ENCODE measurements around the gene TBC1D13. TPM values are rescaled to one million over a fixed set of nuclear protein-coding genes. Genes with fewer than 3 reads are reported as not detected.
"Not testable (repeated sequence)": the region's sequence is repeated elsewhere in the genome, so short reads cannot be mapped to it uniquely, and the experiment has no call there.

Gene TBC1D13
- total and polyA plus RNA-seq, 2 of the 13 experiments (the other 11 are each of a cell fraction or from before 2014, with no cell fraction given): 17.9 to 19.7 TPM

DNA sequence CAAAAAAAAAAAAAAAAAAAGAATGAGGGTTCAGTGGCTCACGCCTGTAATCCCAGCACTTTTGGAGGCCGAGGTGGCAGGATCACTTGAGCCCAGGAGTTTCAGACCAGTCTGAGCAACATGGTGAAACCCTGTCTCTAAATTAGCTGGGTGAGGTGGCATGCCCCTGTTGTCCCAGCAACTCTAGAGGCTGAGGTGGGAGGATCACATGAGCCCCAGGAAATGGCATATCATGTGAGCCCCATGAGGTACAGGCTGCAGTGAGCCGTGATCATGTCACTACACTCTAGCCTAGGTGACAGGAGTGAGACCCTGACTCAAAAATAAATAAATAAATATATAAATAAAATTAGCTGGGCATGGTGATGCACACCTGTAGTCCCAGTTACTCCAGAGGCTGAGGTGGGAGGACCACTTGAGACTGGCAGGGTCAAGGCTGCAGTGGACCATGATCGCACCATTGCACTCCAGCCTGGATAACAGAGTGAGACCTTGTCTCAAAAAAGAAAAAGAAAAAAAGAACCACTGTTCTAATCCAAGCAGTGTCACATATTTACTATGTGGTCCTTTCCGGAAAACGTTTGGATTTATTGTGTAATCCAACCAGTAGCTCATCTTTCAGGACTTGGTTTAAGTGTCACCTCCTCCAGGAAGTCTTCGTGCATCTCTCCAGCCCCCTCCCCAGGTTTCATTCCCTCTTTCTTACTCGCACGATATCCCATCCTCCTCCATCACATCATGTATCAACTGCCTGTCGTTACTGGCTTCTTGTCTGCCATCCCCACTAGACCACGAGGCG lies 54.8 kb downstream of the TBC1D13 start (continued):
- TF ChIP-seq IRF2 (CRISPR knock-in tag; IDR thresholded peaks at IDR 0.05) (no peak), ZFP36 (IDR thresholded peaks at IDR 0.05; ENCODE audit: borderline replicate concordance, low read depth, low read length, partially characterized antibody) (peak; percentile 56)

DNA sequence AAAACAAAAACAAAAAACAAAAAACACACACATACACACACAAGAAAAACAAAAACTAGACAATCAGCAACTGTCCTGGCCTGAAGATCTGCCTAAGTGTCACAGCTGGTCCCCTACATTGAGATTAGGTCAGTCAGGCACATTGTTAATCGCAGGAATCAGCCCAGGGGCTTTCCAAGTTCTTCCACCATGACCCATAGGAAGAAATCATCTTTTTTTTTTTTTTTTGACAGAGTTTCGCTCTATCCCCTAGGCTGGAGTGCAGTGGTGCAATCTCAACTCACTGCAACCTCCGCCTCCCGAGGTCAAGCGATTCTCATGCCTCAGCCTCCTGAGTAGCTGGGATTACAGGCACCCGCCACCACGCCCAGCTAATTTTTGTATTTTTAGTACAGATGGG lies 56.1 kb downstream of the TBC1D13 start:
- intact Hi-C loops (cut with micrococcal nuclease; ENCODE audit: unreplicated experiment); H3K9me3 ChIP-seq (ENCODE audit: low read length); H3K27me3 ChIP-seq (ENCODE audit: control insufficient read depth in 1 of 2, insufficient read depth in 2 of 2, low read length in 2 of 2); H3K9ac ChIP-seq (ENCODE audit: insufficient read depth, low read depth, low read length); FAIRE-seq; in situ Hi-C loops (cut with HindIII; ENCODE audit: extremely low pct_ligation_motif_present, low pct_unique_long_range_greater_than_20kb); DNase-seq (ENCODE audit: low spot score); H3K27ac ChIP-seq (ENCODE audit: extremely low read length, insufficient read depth, low read length); H2AFZ ChIP-seq (ENCODE audit: low read length); CTCF ChIA-PET (ENCODE audit: low intra/inter-chr PET ratio, low total read pairs); H3K4me2 ChIP-seq (ENCODE audit: low read depth, low read length); ATAC-seq; H3K4me3 ChIP-seq (replicated peaks in 1 of 3; ENCODE audit: insufficient read depth in 1 of 3, low read depth in 2 of 3, low read length in 3 of 3); BruUV-seq (replicated peaks): not testable (repeated sequence)
- Histone ChIP-seq H4K20me1 (ENCODE audit: insufficient read depth, low read length) (peaks cover 10% of the 10 kb centered on the region; the same call in 1 of the 2 replicates), H3K79me2 (ENCODE audit: insufficient read depth, low read length) (peaks cover 14% of the 10 kb centered on the region), H3K36me3 (replicated peaks in 1 of 2; ENCODE audit: control insufficient read depth in 1 of 2, insufficient read depth in 2 of 2, low read length in 2 of 2) (peaks cover 2 to 13% of the 10 kb centered on the region in 2 experiments), H3K4me1 (ENCODE audit: insufficient read depth, low read length) (peaks cover 81% of the 10 kb centered on the region)
- WGBS (ENCODE audit: low lambda C conversion rate): 98% methylated on average over 7 of the region's 7 CpGs
- POLR2A ChIA-PET: interaction anchor here (1.6 kb wide), 1 partner anchor 14 kb away, joined by 5 read pairs; the partner anchor contains the start of gene SPOUT1

DNA sequence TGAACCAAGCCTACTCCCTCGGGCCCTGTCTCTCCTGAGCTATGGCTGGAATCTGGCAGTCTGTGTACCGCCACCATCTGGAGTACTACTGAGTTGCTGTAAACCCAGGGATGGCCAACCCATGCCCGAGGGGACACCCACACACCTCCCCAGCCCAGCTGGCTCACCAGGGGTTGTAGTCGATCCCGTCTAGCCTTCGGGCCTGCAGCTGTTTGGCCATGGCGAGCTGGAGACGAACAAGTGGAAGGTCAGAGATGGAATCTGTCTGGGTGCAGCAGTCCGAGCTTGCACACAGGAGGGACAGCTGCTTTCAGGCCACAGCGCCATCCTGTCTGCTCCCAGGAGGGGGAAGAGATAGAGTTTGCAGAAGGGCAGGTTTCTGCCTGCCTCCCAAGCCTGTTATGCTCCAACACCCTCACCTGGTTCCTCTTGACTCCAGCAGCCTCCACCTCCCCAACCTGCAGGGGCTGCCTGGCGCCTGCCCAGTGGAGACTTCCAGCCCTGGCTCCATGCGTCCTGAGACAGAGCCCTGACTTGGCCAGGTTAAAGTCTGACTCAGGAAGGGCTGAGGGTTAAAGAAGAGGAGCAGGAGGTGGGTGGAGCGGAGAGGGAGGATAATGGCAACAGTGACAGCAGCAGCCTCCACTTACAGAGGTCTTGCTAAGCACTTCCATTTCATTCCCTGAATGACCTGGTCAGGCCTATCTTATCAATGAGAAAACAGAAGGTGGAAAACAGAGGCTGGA lies 58.3 kb downstream of the TBC1D13 start:
- Histone ChIP-seq H3K4me2 (ENCODE audit: low read depth, low read length) (peak overlapping the region; percentile 40), H3K4me3 (replicated peaks in 1 of 3; ENCODE audit: insufficient read depth in 1 of 3, low read depth in 2 of 3, low read length in 3 of 3) (no peak overlapping the region; a peak in 1 of 6 replicates), H3K4me1 (ENCODE audit: insufficient read depth, low read length) (peaks cover 66% of the 10 kb centered on the region), H3K27ac (ENCODE audit: extremely low read length, insufficient read depth, low read length) (peak overlapping the region; percentile 55), H3K9me3 (ENCODE audit: low read length) (no peaks in the 10 kb centered on the region), H3K27me3 (ENCODE audit: control insufficient read depth in 1 of 2, insufficient read depth in 2 of 2, low read length in 2 of 2) (no peaks in the 10 kb centered on the region), H3K9ac (ENCODE audit: insufficient read depth, low read depth, low read length) (0 out of 2 replicates have a peak overlapping the region, but pooled peaks have one; percentile 6), H3K79me2 (ENCODE audit: insufficient read depth, low read length) (peaks cover 19% of the 10 kb centered on the region), H2AFZ (ENCODE audit: low read length) (no peak overlapping the region), H4K20me1 (ENCODE audit: insufficient read depth, low read length) (peaks cover 10% of the 10 kb centered on the region; the same call in 1 of the 2 replicates), H3K36me3 (replicated peaks in 1 of 2; ENCODE audit: control insufficient read depth in 1 of 2, insufficient read depth in 2 of 2, low read length in 2 of 2) (peaks cover 0 to 13% of the 10 kb centered on the region in 2 experiments)
- FAIRE-seq: peak; percentile 69
- ChIA-PET CTCF (ENCODE audit: low intra/inter-chr PET ratio, low total read pairs) (no interaction called here), POLR2A (interaction anchor here (0.7 to 2.5 kb wide), 4 partner anchors 16 to 30 kb away, joined by 3 to 12 read pairs (median 9); partner anchors contain the start of genes ENDOG and SPOUT1)
- peak; percentile 87 for ATAC-seq
- DNase-seq (ENCODE audit: low spot score): peak; percentile 50
- intact Hi-C loops (cut with micrococcal nuclease; ENCODE audit: unreplicated experiment): no loop called here
- BruUV-seq (replicated peaks): no TSS peak
- WGBS (ENCODE audit: low lambda C conversion rate): 58% methylated on average over 11 of the region's 13 CpGs
- in situ Hi-C loops (cut with HindIII; ENCODE audit: extremely low pct_ligation_motif_present, low pct_unique_long_range_greater_than_20kb): no loop called here
- TF ChIP-seq POLR2A (IDR thresholded peaks at IDR 0.05; ENCODE audit: insufficient read depth in 1 of 2, low read depth in 2 of 2, low read length in 2 of 2) (no peak), ZNF790 (CRISPR knock-in tag; IDR thresholded peaks at IDR 0.05; ENCODE audit: borderline replicate concordance) (no peak)
- TF ChIP-seq, protein P1, sequence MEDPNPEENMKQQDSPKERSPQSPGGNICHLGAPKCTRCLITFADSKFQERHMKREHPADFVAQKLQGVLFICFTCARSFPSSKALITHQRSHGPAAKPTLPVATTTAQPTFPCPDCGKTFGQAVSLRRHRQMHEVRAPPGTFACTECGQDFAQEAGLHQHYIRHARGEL (CRISPR knock-in tag; IDR thresholded peaks at IDR 0.05): no peak
- TF ChIP-seq, protein P2, sequence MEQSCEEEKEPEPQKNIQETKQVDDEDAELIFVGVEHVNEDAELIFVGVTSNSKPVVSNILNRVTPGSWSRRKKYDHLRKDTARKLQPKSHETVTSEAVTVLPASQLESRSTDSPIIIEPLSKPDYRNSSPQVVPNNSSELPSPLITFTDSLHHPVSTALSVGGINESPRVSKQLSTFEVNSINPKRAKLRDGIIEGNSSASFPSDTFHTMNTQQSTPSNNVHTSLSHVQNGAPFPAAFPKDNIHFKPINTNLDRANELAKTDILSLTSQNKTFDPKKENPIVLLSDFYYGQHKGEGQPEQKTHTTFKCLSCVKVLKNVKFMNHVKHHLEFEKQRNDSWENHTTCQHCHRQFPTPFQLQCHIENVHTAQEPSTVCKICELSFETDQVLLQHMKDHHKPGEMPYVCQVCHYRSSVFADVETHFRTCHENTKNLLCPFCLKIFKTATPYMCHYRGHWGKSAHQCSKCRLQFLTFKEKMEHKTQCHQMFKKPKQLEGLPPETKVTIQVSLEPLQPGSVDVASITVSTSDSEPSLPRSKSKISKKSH (CRISPR knock-in tag; IDR thresholded peaks at IDR 0.05; ENCODE audit: borderline replicate concordance): peak; percentile 41; the same call in 1 of the 2 replicates
- TF ChIP-seq, protein P3, sequence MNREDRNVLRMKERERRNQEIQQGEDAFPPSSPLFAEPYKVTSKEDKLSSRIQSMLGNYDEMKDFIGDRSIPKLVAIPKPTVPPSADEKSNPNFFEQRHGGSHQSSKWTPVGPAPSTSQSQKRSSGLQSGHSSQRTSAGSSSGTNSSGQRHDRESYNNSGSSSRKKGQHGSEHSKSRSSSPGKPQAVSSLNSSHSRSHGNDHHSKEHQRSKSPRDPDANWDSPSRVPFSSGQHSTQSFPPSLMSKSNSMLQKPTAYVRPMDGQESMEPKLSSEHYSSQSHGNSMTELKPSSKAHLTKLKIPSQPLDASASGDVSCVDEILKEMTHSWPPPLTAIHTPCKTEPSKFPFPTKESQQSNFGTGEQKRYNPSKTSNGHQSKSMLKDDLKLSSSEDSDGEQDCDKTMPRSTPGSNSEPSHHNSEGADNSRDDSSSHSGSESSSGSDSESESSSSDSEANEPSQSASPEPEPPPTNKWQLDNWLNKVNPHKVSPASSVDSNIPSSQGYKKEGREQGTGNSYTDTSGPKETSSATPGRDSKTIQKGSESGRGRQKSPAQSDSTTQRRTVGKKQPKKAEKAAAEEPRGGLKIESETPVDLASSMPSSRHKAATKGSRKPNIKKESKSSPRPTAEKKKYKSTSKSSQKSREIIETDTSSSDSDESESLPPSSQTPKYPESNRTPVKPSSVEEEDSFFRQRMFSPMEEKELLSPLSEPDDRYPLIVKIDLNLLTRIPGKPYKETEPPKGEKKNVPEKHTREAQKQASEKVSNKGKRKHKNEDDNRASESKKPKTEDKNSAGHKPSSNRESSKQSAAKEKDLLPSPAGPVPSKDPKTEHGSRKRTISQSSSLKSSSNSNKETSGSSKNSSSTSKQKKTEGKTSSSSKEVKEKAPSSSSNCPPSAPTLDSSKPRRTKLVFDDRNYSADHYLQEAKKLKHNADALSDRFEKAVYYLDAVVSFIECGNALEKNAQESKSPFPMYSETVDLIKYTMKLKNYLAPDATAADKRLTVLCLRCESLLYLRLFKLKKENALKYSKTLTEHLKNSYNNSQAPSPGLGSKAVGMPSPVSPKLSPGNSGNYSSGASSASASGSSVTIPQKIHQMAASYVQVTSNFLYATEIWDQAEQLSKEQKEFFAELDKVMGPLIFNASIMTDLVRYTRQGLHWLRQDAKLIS (CRISPR knock-in tag; IDR thresholded peaks at IDR 0.05): no peak
